ENCODE measurements around the gene AZU1.

Gene AZU1

GRCh38 chr19:797528-798414, 29.9 kb upstream of the AZU1 start:
- peak; percentile 88 for DNase-seq (ENCODE audit: low spot score)

GRCh38 chr19:798415-799075, 29.1 kb upstream of the AZU1 start:
- no peak for DNase-seq (ENCODE audit: low spot score)

GRCh38 chr19:799076-799881, 28.4 kb upstream of the AZU1 start:
- DNase-seq (ENCODE audit: low spot score), result no peak

- DNase-seq (ENCODE audit: low spot score), result no peak
These were observed 27.1 kb upstream of the AZU1 start for GRCh38 chr19:800360-801029.

GRCh38 chr19:801030-801860, 26.4 kb upstream of the AZU1 start:
- DNase-seq (ENCODE audit: low spot score), result no peak

GRCh38 chr19:801861-802497, 25.7 kb upstream of the AZU1 start:
- no peak for DNase-seq (ENCODE audit: low spot score)

GRCh38 chr19:802498-803098, 25.0 kb upstream of the AZU1 start:
- DNase-seq (ENCODE audit: low spot score), result no peak

GRCh38 chr19:803099-803561, 24.5 kb upstream of the AZU1 start:
- no peak for DNase-seq (ENCODE audit: low spot score)

GRCh38 chr19:803686-804418, 23.8 kb upstream of the AZU1 start:
- no peak for DNase-seq (ENCODE audit: low spot score)

GRCh38 chr19:804419-805165, 23.0 kb upstream of the AZU1 start:
- DNase-seq (ENCODE audit: low spot score), result no peak

GRCh38 chr19:805166-805551, 22.5 kb upstream of the AZU1 start:
- no peak for DNase-seq (ENCODE audit: low spot score)

- DNase-seq (ENCODE audit: low spot score), result no peak
These were observed 21.8 kb upstream of the AZU1 start for GRCh38 chr19:805600-806550.

GRCh38 chr19:806815-807421, 20.7 kb upstream of the AZU1 start:
- no peak for DNase-seq (ENCODE audit: low spot score)

GRCh38 chr19:807627-808422, 19.8 kb upstream of the AZU1 start:
- DNase-seq (ENCODE audit: low spot score), result no peak

- DNase-seq (ENCODE audit: low spot score), result no peak
These were observed 19.2 kb upstream of the AZU1 start for GRCh38 chr19:808423-808775.
